Liver (tissue), 3 donors: ENCODE measurements around the gene RNU6-7.

ENCODE experiments used
- ATF3 ChIP-seq: IDR thresholded peaks from 2 replicates; pipeline ENCODE4 v1.6.1; 2016; ENCODE audit warnings: antibody characterized with exemption
- CTCF ChIP-seq: fragments of 150-350 bp; IDR thresholded peaks from 2 replicates; pipeline ENCODE4 v1.5.1; 2017; ENCODE audit warnings: improper control_type of control experiment, low read depth, low read length; ENCODE audit not compliant: missing input control
- EGR1 ChIP-seq, 2 donors: IDR thresholded peaks; 2 replicates each; pipeline ENCODE4 v1.6.1; 2016 to 2018; ENCODE audit warnings: antibody characterized with exemption in 2 of 2, low read depth in 2 of 2
- GABPA ChIP-seq, 2 donors: IDR thresholded peaks in 1 of 2; conservative IDR thresholded peaks in 1 of 2; 2 replicates each; pipeline ENCODE4 v1.6.1; 2016; ENCODE audit warnings: antibody characterized with exemption in 2 of 2, mild to moderate bottlenecking in 1 of 2, moderate library complexity in 1 of 2
- JUND ChIP-seq, 2 donors: IDR thresholded peaks; 2 replicates each; pipeline ENCODE4 v1.6.1; 2016; ENCODE audit warnings: antibody characterized with exemption in 2 of 2
- MAX ChIP-seq: IDR thresholded peaks from 2 replicates; pipeline ENCODE4 v1.6.1; 2016; ENCODE audit warnings: antibody characterized with exemption
- NR2F2 ChIP-seq: IDR thresholded peaks from 2 replicates; pipeline ENCODE4 v1.6.1; 2016; ENCODE audit warnings: antibody characterized with exemption
- REST ChIP-seq: IDR thresholded peaks from 2 replicates; pipeline ENCODE4 v1.6.1; 2016; ENCODE audit warnings: antibody characterized with exemption, mild to moderate bottlenecking
- TAF1 ChIP-seq: conservative IDR thresholded peaks from 2 replicates; pipeline ENCODE4 v1.6.1; 2016; ENCODE audit warnings: antibody characterized with exemption, mild to moderate bottlenecking
- YY1 ChIP-seq: IDR thresholded peaks from 2 replicates; pipeline ENCODE4 v1.6.1; 2016; ENCODE audit warnings: antibody characterized with exemption, mild to moderate bottlenecking
- ZBTB33 ChIP-seq: IDR thresholded peaks from 2 replicates; pipeline ENCODE4 v1.6.1; 2016; ENCODE audit warnings: antibody characterized with exemption
- donor health status: healthy.
- donor health status: healthy.

GRCh38 chr14:32205984-32206383 is 4.1 kb downstream of the RNU6-7 start:
- TF ChIP-seq REST = no peak
- TF ChIP-seq CTCF = no peak
- TF ChIP-seq YY1 = no peak
- no peak for TF ChIP-seq ATF3
- TF ChIP-seq GABPA (IDR thresholded peaks at IDR 0.05 in 1 of 2, conservative IDR thresholded peaks at IDR 0.05 in 1 of 2) = no peak
- no peak for TF ChIP-seq ZBTB33
- TF ChIP-seq NR2F2 = no peak
- TF ChIP-seq JUND (IDR thresholded peaks at IDR 0.05) = no peak
- no peak for TF ChIP-seq EGR1 (IDR thresholded peaks at IDR 0.05; ENCODE audit: low read depth in 2 of 2)
- TF ChIP-seq MAX = no peak
- TF ChIP-seq TAF1 = no peak
